Measurements from ENCODE around the gene FAT1.

GRCh38 chr4:186666750-186667149, 56.9 kb downstream of the FAT1 start:
- no peak for TF ChIP-seq SUZ12 (IDR thresholded peaks at IDR 0.05; ENCODE audit: extremely low read depth, insufficient read depth, insufficient read length)
- TF ChIP-seq YY1 (IDR thresholded peaks at IDR 0.05; ENCODE audit: insufficient read depth, insufficient read length), result no peak

All from NT2/D1 (cell line).